Epithelial cell of umbilical artery (primary cell): ENCODE data around the gene CYSLTR2. TPM values are rescaled to one million over a fixed set of nuclear protein-coding genes. Genes with fewer than 3 reads are reported as not detected.

Experiments used
- total RNA-seq: library from RNA; depleted of rRNA; stranded (reverse); fragments of >200 nt; gene quantifications from 2 replicates; pipeline ENCODE4 v1.2.3, GENCODE V29; 2014

CYSLTR2 gene
- under 0.01 and 0.30 TPM in 2 replicates for total RNA-seq

GRCh38 chr13:48653472-48653939 lies at the start of gene CYSLTR2:
TSS of gene CYSLTR2 (plus strand) at chr13:48653929. CDS start at chr13:48706818, 52,889 bp downstream.

Other genes with a start within 250 kb of the CYSLTR2 start
- gene LPAR6, start 240.8 kb upstream of the CYSLTR2 start, total RNA-seq = 19.2 and 24.3 TPM in 2 replicates
- gene RCBTB2, start 120.8 kb upstream of the CYSLTR2 start, total RNA-seq = 6.2 and 8.4 TPM in 2 replicates